ENCODE results near the gene PRDM16. TPM values are rescaled to one million over a fixed set of nuclear protein-coding genes. Genes with fewer than 3 reads are reported as not detected.

The PRDM16 gene
- polyA plus RNA-seq, 2 of the 4 experiments (the other 2 are of a cell fraction) = 0.03 to 0.35 TPM

GRCh38 chr1:3415260-3416090 is 346.5 kb downstream of the PRDM16 start:
- ATAC-seq = no peak
- WGBS (ENCODE audit: missing lambda C conversion rate) = 64% methylated on average over 22 of the region's 39 CpGs
- H3K9me3 ChIP-seq = 0 out of 3 replicates have a peak, but pooled peaks cover 2% of the 10 kb centered on the region
- no peak for DNase-seq (ENCODE audit: low read depth in 1 of 2, low spot score in 1 of 2)
- FAIRE-seq = no peak
- ChIA-PET POLR2A (no interaction called here), CTCF (interaction anchor here (1.4 kb wide), 1 partner anchor 9 kb away, joined by 6 read pairs; no protein-coding TSS in a partner anchor)
- H3K4me1 ChIP-seq = peaks cover 3% of the 10 kb centered on the region; the same call in 1 of the 3 replicates
- H3K4me3 ChIP-seq = no peak overlapping the region
- TF ChIP-seq EHF (CRISPR knock-in tag; IDR thresholded peaks at IDR 0.05) = no peak
- no peak for TF ChIP-seq SREBF2 (IDR thresholded peaks at IDR 0.05)
- TF ChIP-seq ZSCAN20 (CRISPR knock-in tag; IDR thresholded peaks at IDR 0.05) = no peak
- no peak for TF ChIP-seq BHLHE40 (IDR thresholded peaks at IDR 0.05; ENCODE audit: low read depth, low read length)
- TF ChIP-seq NPAS2 (CRISPR knock-in tag; IDR thresholded peaks at IDR 0.05; ENCODE audit: borderline replicate concordance) = no peak
- no peak for TF ChIP-seq HOXA7 (CRISPR knock-in tag; IDR thresholded peaks at IDR 0.05)
- TF ChIP-seq TP53 (CRISPR knock-in tag; IDR thresholded peaks at IDR 0.05) = no peak
- no peak for TF ChIP-seq SMC3 (IDR thresholded peaks at IDR 0.05)
- TF ChIP-seq ZNF302 (CRISPR knock-in tag; IDR thresholded peaks at IDR 0.05) = no peak
- no peak for TF ChIP-seq BCL3 (IDR thresholded peaks at IDR 0.05)
- no peak for TF ChIP-seq TFCP2L1 (CRISPR knock-in tag; IDR thresholded peaks at IDR 0.05)
- TF ChIP-seq, protein P1, sequence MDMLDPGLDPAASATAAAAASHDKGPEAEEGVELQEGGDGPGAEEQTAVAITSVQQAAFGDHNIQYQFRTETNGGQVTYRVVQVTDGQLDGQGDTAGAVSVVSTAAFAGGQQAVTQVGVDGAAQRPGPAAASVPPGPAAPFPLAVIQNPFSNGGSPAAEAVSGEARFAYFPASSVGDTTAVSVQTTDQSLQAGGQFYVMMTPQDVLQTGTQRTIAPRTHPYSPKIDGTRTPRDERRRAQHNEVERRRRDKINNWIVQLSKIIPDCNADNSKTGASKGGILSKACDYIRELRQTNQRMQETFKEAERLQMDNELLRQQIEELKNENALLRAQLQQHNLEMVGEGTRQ (IDR thresholded peaks at IDR 0.05) = no peak
- TF ChIP-seq NFE2L2 (conservative IDR thresholded peaks at IDR 0.05; ENCODE audit: low read length) = no peak
- no peak overlapping the region for H3K27ac ChIP-seq
- H3K4me2 ChIP-seq = no peak overlapping the region

- no peak overlapping the region for H3K4me3 ChIP-seq
- 53% methylated on average over 6 of the region's 6 CpGs for WGBS (ENCODE audit: missing lambda C conversion rate)
- FAIRE-seq (no peak), DNase-seq (ENCODE audit: low read depth in 1 of 2, low spot score in 1 of 2) (no peak), ATAC-seq (no peak)
- no peak overlapping the region for H3K27ac ChIP-seq
- TF ChIP-seq, protein P2, sequence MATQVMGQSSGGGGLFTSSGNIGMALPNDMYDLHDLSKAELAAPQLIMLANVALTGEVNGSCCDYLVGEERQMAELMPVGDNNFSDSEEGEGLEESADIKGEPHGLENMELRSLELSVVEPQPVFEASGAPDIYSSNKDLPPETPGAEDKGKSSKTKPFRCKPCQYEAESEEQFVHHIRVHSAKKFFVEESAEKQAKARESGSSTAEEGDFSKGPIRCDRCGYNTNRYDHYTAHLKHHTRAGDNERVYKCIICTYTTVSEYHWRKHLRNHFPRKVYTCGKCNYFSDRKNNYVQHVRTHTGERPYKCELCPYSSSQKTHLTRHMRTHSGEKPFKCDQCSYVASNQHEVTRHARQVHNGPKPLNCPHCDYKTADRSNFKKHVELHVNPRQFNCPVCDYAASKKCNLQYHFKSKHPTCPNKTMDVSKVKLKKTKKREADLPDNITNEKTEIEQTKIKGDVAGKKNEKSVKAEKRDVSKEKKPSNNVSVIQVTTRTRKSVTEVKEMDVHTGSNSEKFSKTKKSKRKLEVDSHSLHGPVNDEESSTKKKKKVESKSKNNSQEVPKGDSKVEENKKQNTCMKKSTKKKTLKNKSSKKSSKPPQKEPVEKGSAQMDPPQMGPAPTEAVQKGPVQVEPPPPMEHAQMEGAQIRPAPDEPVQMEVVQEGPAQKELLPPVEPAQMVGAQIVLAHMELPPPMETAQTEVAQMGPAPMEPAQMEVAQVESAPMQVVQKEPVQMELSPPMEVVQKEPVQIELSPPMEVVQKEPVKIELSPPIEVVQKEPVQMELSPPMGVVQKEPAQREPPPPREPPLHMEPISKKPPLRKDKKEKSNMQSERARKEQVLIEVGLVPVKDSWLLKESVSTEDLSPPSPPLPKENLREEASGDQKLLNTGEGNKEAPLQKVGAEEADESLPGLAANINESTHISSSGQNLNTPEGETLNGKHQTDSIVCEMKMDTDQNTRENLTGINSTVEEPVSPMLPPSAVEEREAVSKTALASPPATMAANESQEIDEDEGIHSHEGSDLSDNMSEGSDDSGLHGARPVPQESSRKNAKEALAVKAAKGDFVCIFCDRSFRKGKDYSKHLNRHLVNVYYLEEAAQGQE (IDR thresholded peaks at IDR 0.05) = no peak
- TF ChIP-seq HOXB13 (CRISPR knock-in tag; IDR thresholded peaks at IDR 0.05; ENCODE audit: low read depth) (no peak), BCL3 (IDR thresholded peaks at IDR 0.05) (no peak), ESRRA (IDR thresholded peaks at IDR 0.05; ENCODE audit: borderline replicate concordance, low read length) (no peak), POLR2AphosphoS2 (conservative IDR thresholded peaks at IDR 0.05; ENCODE audit: low read length) (no peak), EHMT2 (IDR thresholded peaks at IDR 0.05; ENCODE audit: low read depth) (no peak), SREBF2 (IDR thresholded peaks at IDR 0.05) (no peak), POLR2A (IDR thresholded peaks at IDR 0.05; ENCODE audit: low read length) (no peak), NFE2L2 (conservative IDR thresholded peaks at IDR 0.05; ENCODE audit: low read length) (no peak)
- TF ChIP-seq, protein P3, sequence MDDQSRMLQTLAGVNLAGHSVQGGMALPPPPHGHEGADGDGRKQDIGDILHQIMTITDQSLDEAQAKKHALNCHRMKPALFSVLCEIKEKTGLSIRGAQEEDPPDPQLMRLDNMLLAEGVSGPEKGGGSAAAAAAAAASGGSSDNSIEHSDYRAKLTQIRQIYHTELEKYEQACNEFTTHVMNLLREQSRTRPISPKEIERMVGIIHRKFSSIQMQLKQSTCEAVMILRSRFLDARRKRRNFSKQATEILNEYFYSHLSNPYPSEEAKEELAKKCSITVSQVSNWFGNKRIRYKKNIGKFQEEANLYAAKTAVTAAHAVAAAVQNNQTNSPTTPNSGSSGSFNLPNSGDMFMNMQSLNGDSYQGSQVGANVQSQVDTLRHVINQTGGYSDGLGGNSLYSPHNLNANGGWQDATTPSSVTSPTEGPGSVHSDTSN (IDR thresholded peaks at IDR 0.05) = no peak
- peaks cover 3% of the 10 kb centered on the region; the same call in 1 of the 3 replicates for H3K4me1 ChIP-seq
- ChIA-PET CTCF (interaction anchor here (0.8 to 2.0 kb wide), 6 partner anchors 9 to 435 kb away, joined by 3 to 8 read pairs (median 3); no protein-coding TSS in a partner anchor), POLR2A (no interaction called here)
- no peak overlapping the region for H3K4me2 ChIP-seq
- 0 out of 3 replicates have a peak, but pooled peaks cover 2% of the 10 kb centered on the region for H3K9me3 ChIP-seq
These were observed 348.2 kb downstream of the PRDM16 start for GRCh38 chr1:3417082-3417739.

Data from A549 (cell line).